GM21526 (cell line): ENCODE data around the gene TMEM255A.
A peak's percentile ranks its signal among the peaks of the same experiment; 100 is the strongest.

Source experiments
- ATAC-seq: cut with Tn5 transposase; IDR thresholded peaks from one replicate; pipeline ENCODE4 v1.9.1; 2021; ENCODE audit warnings: moderate library complexity; ENCODE audit not compliant: unreplicated experiment, low FRiP score

Gene TMEM255A

GRCh38 chrX:120213438-120214265 is 97.6 kb downstream of the TMEM255A start:
- peak; percentile 78 for ATAC-seq
